Activated T-helper 2 cell treated with anti-CD3 and anti-CD28 coated beads, Interferon-gamma antibody, Interleukin-2, Interleukin-4, amounts not matched to agents 10 μg/mL and 5 μg/mL and 100 μg/mL, durations not matched to agents 14 hours and 24 hours and 36 hours (primary cell): ENCODE data around the gene TACR2. TPM values are rescaled to one million over a fixed set of nuclear protein-coding genes. Genes with fewer than 3 reads are reported as not detected.

Experiments
- DNase-seq: peaks from one replicate; pipeline ENCODE4 v3.0.0; 2021; ENCODE audit warnings: low spot score
- H3K27ac Mint-ChIP-seq: one replicate; pipeline ENCODE4 v1.8.0; 2021; ENCODE audit warnings: mixed read lengths
- H3K27me3 Mint-ChIP-seq: one replicate; pipeline ENCODE4 v1.8.0; 2021; ENCODE audit warnings: low read depth, mixed read lengths
- H3K36me3 Mint-ChIP-seq: one replicate; pipeline ENCODE4 v1.8.0; 2021; ENCODE audit warnings: low read depth, mixed read lengths
- H3K4me1 Mint-ChIP-seq: one replicate; pipeline ENCODE4 v1.8.0; 2021; ENCODE audit warnings: low read depth, mixed read lengths
- H3K4me3 Mint-ChIP-seq: one replicate; pipeline ENCODE4 v1.8.0; 2021; ENCODE audit warnings: low read depth, mild to moderate bottlenecking, moderate library complexity, mixed read lengths
- H3K9me3 Mint-ChIP-seq: one replicate; pipeline ENCODE4 v1.8.0; 2021; ENCODE audit warnings: mixed read lengths
- intact Hi-C: fragments of 100-400 bp; cut with micrococcal nuclease; formaldehyde crosslinking; loops from one replicate; pipeline ENCODE4 v1.15.1; 2023
- total RNA-seq: library from RNA; stranded (reverse); gene quantifications from 2 replicates; pipeline ENCODE4 v1.2.3, GENCODE V29; 2022

The TACR2 gene
- total RNA-seq, 1 donor from 2014 or later: not detected

DNA sequence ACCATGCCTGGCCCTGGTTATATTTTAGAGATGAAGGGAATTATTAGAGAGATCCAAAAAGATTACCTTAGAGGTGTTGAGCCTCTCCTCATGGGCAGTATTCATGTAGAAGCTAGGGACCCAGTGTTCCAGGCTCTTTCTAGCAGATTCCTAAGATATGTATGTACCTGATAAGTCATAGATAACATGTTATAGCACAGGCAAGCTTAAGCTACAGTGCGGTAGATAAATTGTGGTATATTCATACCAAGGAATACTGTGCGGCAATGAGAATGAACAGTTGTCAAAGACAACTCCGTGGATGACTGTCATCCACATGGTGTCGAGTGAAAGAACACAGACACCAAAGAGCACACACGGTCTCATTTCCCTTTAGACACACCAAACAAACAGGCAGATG is 53.1 kb downstream of the TACR2 start:
- peaks cover 70% of the 10 kb centered on the region for H3K36me3 Mint-ChIP-seq
- no peaks in the 10 kb centered on the region for H3K27me3 Mint-ChIP-seq
- H3K27ac Mint-ChIP-seq: no peak overlapping the region
- intact Hi-C loops: no loop called here
- no peaks in the 10 kb centered on the region for H3K9me3 Mint-ChIP-seq
- H3K4me3 Mint-ChIP-seq: no peak overlapping the region
- no peak for DNase-seq
- H3K4me1 Mint-ChIP-seq: peaks cover 37% of the 10 kb centered on the region

DNA sequence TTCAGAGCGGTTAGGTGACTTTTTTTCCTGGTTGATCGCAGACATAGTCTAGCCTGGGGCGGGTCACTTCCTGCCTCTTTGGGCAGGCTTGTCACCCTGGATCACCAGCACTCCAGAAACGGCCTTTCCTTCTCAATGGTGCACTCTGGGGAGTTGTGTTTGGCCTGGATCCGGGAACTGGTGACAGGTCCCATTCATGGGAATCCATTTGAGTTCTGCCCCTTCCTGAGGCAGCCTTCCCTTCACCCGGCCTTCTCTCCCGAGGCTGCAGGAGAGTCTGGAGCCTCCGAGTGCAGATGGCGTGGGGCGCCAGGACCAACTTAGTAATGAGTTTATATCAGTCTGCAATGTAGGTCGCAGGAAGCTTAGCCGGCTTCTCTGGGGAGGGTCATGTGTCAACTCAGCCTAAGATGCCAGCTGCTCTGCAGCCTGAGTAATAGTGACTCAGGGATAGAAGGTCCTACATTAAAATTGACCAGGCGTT is 54.2 kb downstream of the TACR2 start:
- DNase-seq: no peak
- Mint-ChIP-seq H3K4me1 (peaks cover 42% of the 10 kb centered on the region), H3K9me3 (no peaks in the 10 kb centered on the region), H3K36me3 (peaks cover 65% of the 10 kb centered on the region), H3K4me3 (no peak overlapping the region), H3K27me3 (no peaks in the 10 kb centered on the region), H3K27ac (no peak overlapping the region)
- intact Hi-C loops: no loop called here

DNA sequence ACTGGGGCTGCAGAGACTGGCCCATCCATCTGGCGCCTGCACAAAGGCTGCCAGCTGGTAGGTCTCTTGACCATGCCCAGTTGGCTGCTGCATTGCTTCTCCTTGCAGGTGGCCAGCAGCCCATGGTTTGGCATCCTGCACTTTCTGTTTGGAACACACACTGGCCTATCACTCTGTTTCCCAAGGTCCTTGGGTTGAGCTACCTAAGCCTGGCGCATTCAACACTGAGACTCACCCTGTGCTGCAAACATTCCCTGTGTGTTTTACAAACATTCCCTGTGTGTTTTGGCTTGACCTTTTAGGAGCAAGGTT is 55.5 kb downstream of the TACR2 start:
- intact Hi-C loops: no loop called here
- Mint-ChIP-seq H3K9me3 (no peaks in the 10 kb centered on the region), H3K4me1 (peaks cover 42% of the 10 kb centered on the region), H3K27me3 (no peaks in the 10 kb centered on the region), H3K27ac (peak overlapping the region; percentile 2), H3K36me3 (peaks cover 56% of the 10 kb centered on the region), H3K4me3 (no peak overlapping the region)
- DNase-seq: no peak

DNA sequence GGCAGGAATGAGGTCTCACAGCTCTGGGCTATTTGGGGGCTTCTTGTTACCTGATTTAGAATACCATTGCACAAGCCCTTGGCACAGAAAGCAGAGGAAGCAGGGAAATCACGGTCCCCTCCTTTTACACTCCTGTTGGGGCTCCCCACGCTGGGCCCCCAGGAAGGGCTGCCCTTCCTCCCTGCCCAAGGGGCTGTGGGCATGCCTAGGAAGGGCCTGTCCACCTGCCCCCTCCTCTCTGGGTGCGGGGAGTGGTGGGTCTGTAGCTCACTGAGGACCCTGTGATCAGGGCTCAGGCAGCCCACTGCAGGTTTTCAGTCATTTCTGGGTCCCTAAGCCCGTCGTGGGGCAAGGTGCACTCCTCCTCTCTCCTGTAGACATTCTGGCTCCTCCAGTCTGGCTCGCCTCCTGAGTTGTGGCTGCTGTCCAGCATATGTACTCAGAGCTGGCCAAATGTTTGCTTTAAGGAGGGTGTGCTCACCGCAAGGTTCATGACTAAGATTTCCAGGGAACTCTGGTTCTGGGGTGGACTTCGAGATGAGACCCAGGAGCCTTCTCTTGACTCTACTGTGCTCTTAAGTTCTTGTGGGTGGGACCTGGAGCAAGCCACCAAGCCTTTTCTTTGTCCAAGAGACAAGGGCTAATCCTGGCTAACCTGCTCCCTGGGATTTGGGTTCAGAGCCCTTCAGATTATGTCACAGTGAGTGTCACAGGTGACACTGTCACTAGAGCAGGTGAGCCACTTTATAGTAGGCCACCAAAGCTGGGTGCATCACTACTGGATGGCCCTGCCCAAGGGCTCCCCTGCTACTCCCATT is 56.0 kb downstream of the TACR2 start:
- Mint-ChIP-seq H3K4me3 (no peak overlapping the region), H3K27ac (peak overlapping the region; percentile 33), H3K9me3 (no peaks in the 10 kb centered on the region), H3K4me1 (peaks cover 42% of the 10 kb centered on the region), H3K27me3 (no peaks in the 10 kb centered on the region), H3K36me3 (peaks cover 51% of the 10 kb centered on the region)
- no peak for DNase-seq
- intact Hi-C loops: no loop called here

DNA sequence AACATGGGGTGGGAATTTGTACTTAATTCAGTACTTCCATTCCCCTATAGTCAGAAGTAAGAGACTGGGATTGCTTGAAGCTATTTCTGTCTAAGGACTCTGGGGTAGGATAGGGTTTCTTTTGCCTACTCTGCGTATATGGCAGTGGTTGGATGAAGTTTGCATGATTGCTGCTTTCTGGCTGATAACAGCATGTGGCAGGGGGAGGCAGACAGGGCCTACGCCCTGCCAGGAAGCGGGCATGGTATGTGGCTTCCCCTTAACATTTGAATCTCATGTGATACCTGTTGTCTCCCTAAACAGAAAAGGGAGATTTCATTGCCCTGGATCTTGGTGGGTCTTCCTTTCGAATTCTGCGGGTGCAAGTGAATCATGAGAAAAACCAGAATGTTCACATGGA is 57.1 kb downstream of the TACR2 start:
- no peaks in the 10 kb centered on the region for H3K27me3 Mint-ChIP-seq
- H3K27ac Mint-ChIP-seq: peak overlapping the region; percentile 50
- DNase-seq: no peak
- intact Hi-C loops: no loop called here
- H3K9me3 Mint-ChIP-seq: no peaks in the 10 kb centered on the region
- peaks cover 44% of the 10 kb centered on the region for H3K36me3 Mint-ChIP-seq
- H3K4me3 Mint-ChIP-seq: no peak overlapping the region
- H3K4me1 Mint-ChIP-seq: peaks cover 38% of the 10 kb centered on the region

DNA sequence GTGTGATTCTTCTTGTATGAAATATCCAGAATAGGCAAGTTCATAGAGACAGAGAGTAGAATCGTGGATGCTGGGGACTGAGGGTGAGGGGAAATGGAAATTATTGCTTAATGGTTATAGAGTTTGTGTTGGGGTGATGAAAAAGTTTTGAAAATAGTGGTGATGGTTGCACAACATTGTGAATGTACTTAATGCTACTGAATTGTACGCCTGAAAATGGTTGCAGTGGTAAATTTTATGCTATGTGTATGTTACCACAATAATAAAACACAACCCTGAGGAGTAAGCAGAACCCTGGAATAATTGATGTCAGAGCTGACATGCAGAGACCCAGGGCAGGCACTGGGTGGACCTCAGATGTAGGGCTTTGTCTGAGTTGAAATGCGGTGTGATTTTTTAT is 57.6 kb downstream of the TACR2 start:
- H3K9me3 Mint-ChIP-seq: no peaks in the 10 kb centered on the region
- H3K4me1 Mint-ChIP-seq: peaks cover 37% of the 10 kb centered on the region
- H3K4me3 Mint-ChIP-seq: no peak overlapping the region
- H3K27me3 Mint-ChIP-seq: no peaks in the 10 kb centered on the region
- intact Hi-C loops: no loop called here
- H3K27ac Mint-ChIP-seq: peak overlapping the region; percentile 48
- DNase-seq: no peak
- H3K36me3 Mint-ChIP-seq: peaks cover 44% of the 10 kb centered on the region

DNA sequence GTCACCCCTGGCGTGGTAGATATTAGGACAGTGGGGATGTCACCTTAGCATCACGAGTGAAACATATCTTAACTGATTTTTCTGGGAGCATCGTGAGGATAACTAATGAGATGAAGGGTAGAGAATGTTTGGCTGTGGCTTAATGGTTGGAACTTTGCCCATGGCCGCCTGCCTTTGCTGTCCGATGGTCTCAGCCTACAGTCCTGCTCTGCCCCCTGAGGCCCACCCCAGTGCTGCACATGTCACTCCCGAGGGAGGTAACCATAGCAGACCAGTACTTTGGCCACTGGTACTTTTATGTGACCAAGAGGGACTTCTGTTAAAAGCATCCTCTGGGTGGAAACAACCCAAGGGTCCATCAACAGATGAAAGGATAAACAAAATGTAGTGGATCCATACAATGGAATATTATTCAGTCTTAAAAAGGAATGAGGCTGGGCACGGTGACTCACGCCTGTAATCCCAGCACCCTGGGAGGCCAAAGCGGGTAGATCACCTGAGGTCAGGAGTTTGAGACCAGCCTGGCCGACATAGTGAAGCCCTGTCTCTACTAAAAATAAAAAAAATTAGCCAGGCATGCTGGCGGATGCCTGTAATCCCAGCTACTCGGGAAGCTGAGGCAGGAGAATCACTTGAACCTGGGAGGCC is 58.4 kb downstream of the TACR2 start:
- no peaks in the 10 kb centered on the region for H3K9me3 Mint-ChIP-seq
- H3K27me3 Mint-ChIP-seq: no peaks in the 10 kb centered on the region
- no peak overlapping the region for H3K4me3 Mint-ChIP-seq
- no peak overlapping the region for H3K27ac Mint-ChIP-seq
- H3K36me3 Mint-ChIP-seq: peaks cover 48% of the 10 kb centered on the region
- no peak for DNase-seq
- H3K4me1 Mint-ChIP-seq: peaks cover 37% of the 10 kb centered on the region
- intact Hi-C loops: no loop called here

DNA sequence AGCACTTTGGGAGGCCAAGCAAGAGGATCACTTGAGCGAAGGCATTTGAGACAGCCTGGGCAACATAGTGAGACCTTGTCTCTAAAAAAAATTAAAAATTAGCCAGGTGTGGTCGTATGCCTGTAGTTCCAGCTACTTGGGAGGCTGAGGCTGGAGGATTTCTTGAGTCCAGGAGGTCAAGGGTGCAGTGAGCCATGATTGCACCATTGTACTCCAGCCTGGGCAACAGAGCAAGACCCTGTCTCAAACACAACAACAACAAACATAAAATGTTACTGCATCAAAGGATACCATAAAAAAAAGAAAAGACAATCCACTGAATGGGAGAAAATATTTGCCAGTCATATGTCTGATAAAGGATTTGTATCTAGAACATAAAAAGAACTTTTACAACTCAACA is 60.5 kb downstream of the TACR2 start:
- Mint-ChIP-seq H3K36me3 (peaks cover 51% of the 10 kb centered on the region), H3K9me3 (no peaks in the 10 kb centered on the region), H3K4me1 (peaks cover 32% of the 10 kb centered on the region), H3K27ac (no peak overlapping the region), H3K4me3 (no peak overlapping the region), H3K27me3 (no peaks in the 10 kb centered on the region)
- intact Hi-C loops: no loop called here
- DNase-seq: no peak

DNA sequence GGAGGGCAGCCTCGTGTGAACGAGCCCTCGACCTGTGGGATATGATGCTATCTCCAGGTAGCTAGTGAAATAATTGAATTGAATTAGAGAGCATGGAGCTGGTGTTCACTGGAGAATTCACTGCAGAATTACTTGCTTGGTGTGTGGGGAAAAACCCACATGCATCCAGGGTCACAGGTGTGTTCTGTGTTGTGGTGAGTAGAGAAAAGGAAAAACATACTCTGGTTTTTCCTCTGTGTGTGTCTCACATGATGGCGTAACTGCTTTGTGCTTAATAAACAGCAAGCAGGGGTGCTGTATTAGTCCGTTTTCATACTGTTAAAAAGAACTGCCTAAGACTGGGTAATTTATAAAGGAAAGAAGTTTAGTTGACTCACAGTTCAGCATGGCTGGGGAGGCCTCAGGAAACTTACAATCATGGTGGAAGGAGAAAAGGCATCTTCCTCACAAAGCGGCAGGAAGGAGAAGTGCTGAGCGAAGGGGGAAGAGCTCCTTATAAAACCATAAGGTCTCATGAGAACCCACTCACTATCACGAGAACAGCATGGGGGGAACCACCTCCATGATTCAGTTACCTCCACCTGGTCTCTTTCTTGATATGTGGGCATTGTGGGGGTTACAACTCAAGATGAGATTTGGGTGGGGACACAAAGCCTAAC is 62.6 kb downstream of the TACR2 start:
- Mint-ChIP-seq H3K27me3 (no peaks in the 10 kb centered on the region), H3K4me1 (peaks cover 28% of the 10 kb centered on the region), H3K9me3 (no peaks in the 10 kb centered on the region), H3K4me3 (no peak overlapping the region), H3K36me3 (peaks cover 52% of the 10 kb centered on the region), H3K27ac (peak overlapping the region; percentile 42)
- intact Hi-C loops: no loop called here
- no peak for DNase-seq

Other genes starting within 250 kb of the TACR2 start
- 52.8 and 53.1 TPM in 2 replicates for gene SUPV3L1, start 236.7 kb downstream of the TACR2 start, total RNA-seq
- 0.09 and 0.11 TPM in 2 replicates for gene HKDC1, start 196.6 kb downstream of the TACR2 start, total RNA-seq
- gene HK1, start 138.4 kb downstream of the TACR2 start, total RNA-seq: 197 TPM in 2 replicates
- gene TSPAN15, start 34.5 kb upstream of the TACR2 start, total RNA-seq: 0.55 and 0.85 TPM in 2 replicates
- gene NEUROG3, start 156.5 kb upstream of the TACR2 start, total RNA-seq: not detected in 2 replicates
- 9.3 and 12.1 TPM in 2 replicates for gene FAM241B, start 213.3 kb upstream of the TACR2 start, total RNA-seq